GM10847 (cell line): ENCODE measurements around the gene APCS.

Source experiments
- POLR2A ChIP-seq: IDR thresholded peaks from 2 replicates; pipeline ENCODE4 v1.6.1; 2011; ENCODE audit not compliant: insufficient read length; ENCODE audit errors: extremely low read depth

APCS gene

GRCh38 chr1:159612211-159612885 is 24.7 kb downstream of the APCS start:
- no peak for TF ChIP-seq POLR2A

- no peak for TF ChIP-seq POLR2A
These were observed 45.3 kb downstream of the APCS start for GRCh38 chr1:159632922-159633321.
